Mesothelial cell of epicardium (in vitro differentiated cells): ENCODE results near the gene MCRIP2. TPM values are rescaled to one million over a fixed set of nuclear protein-coding genes. Genes with fewer than 3 reads are reported as not detected.

ENCODE experiments used
- DNase-seq, 2 experiments: peaks; one replicate each; pipeline ENCODE4 v3.0.0; 2021; ENCODE audit warnings: low spot score in 2 of 2; ENCODE audit not compliant: unreplicated experiment in 2 of 2
- H3K27ac Mint-ChIP-seq: 2 replicates; pipeline ENCODE4 v1.8.0; 2021; ENCODE audit warnings: mixed read lengths
- H3K27me3 Mint-ChIP-seq: 2 replicates; pipeline ENCODE4 v1.8.0; 2021; ENCODE audit warnings: low read depth, mixed read lengths
- H3K36me3 Mint-ChIP-seq: 2 replicates; pipeline ENCODE4 v1.8.0; 2021; ENCODE audit warnings: mixed read lengths
- H3K4me1 Mint-ChIP-seq: 2 replicates; pipeline ENCODE4 v1.8.0; 2021; ENCODE audit warnings: mixed read lengths
- H3K4me3 Mint-ChIP-seq: 2 replicates; pipeline ENCODE4 v1.8.0; 2021; ENCODE audit warnings: mild to moderate bottlenecking, moderate library complexity, mixed read lengths
- H3K9me3 Mint-ChIP-seq: 2 replicates; pipeline ENCODE4 v1.8.0; 2021; ENCODE audit warnings: mixed read lengths
- total RNA-seq: library from RNA; stranded (reverse); gene quantifications from 3 replicates; pipeline ENCODE4 v1.2.1, GENCODE V29; 2021
- TF ChIP-seq, protein P1 (sequence below): fragments of 200-600 bp; sonication (generic); IDR thresholded peaks from one replicate; pipeline ENCODE4 v1.5.0; 2021; ENCODE audit warnings: antibody characterized with exemption; ENCODE audit not compliant: unreplicated experiment

MCRIP2 gene
- total RNA-seq, 1 donor from 2014 or later, result 20.5 TPM

DNA sequence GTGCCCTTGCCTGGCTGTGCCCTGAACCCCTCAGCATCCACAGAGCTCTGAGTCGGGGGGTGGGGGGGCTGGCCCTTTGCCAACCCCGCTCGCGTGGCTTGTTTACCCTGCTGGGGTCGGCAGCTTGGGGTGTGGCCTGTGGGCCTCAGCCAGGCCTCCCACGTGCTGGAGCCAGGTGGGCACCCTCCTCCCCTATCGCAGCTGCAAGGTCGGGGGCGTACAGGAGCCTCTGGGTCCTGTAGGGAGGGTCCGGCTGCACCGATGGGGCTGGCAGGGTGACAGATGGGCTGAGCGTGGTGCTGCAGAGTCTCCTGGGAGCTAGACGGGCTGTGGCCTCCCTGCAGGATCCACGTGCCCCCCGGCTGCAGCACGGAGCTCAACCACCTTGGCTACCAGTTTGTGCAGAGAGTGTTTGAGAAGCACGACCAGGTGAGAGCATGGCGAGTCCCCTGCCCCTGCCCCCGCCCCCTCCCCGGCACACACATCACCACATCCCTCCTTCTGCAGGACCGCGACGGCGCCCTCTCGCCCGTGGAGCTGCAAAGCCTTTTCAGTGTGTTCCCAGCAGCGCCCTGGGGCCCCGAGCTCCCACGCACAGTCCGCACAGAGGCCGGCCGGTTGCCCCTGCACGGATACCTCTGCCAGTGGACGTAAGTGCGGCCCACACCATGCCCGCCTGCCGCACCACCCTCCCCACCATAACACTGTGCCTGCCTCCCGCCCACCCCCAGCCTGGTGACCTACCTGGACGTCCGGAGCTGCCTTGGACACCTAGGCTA is 29.9 kb downstream of the MCRIP2 start:
- no peak for DNase-seq
- Mint-ChIP-seq H3K36me3 (peaks cover 2% of the 10 kb centered on the region), H3K27ac (no peak overlapping the region), H3K9me3 (no peaks in the 10 kb centered on the region), H3K4me1 (peaks cover 5% of the 10 kb centered on the region), H3K27me3 (peaks cover 6% of the 10 kb centered on the region), H3K4me3 (no peak overlapping the region)
- TF ChIP-seq, protein P1, sequence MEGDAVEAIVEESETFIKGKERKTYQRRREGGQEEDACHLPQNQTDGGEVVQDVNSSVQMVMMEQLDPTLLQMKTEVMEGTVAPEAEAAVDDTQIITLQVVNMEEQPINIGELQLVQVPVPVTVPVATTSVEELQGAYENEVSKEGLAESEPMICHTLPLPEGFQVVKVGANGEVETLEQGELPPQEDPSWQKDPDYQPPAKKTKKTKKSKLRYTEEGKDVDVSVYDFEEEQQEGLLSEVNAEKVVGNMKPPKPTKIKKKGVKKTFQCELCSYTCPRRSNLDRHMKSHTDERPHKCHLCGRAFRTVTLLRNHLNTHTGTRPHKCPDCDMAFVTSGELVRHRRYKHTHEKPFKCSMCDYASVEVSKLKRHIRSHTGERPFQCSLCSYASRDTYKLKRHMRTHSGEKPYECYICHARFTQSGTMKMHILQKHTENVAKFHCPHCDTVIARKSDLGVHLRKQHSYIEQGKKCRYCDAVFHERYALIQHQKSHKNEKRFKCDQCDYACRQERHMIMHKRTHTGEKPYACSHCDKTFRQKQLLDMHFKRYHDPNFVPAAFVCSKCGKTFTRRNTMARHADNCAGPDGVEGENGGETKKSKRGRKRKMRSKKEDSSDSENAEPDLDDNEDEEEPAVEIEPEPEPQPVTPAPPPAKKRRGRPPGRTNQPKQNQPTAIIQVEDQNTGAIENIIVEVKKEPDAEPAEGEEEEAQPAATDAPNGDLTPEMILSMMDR, result no peak

DNA sequence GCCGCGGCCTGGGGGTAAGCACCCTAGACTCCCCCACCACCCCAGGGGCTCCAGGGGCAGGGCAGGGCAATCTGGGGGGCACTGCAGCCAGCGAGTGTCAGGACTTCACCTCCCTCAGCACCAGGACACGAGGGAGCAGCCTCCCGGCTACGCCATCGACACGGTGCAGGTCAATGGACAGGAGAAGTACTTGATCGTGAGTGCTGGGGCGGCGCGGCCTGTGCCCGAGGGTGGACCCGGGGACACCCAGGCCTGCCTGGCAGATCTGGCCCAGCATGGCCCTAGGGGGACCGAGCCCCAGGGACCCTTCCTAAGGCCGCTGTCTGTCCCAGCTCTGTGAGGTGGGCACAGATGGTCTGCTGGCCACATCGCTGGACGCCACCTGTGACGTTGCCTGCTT is 30.7 kb downstream of the MCRIP2 start:
- Mint-ChIP-seq H3K36me3 (peaks cover 2% of the 10 kb centered on the region), H3K27ac (no peak overlapping the region), H3K4me1 (peaks cover 5% of the 10 kb centered on the region), H3K4me3 (no peak overlapping the region), H3K27me3 (peaks cover 10% of the 10 kb centered on the region), H3K9me3 (no peaks in the 10 kb centered on the region)
- TF ChIP-seq, protein P1, result no peak
- DNase-seq, result no peak

DNA sequence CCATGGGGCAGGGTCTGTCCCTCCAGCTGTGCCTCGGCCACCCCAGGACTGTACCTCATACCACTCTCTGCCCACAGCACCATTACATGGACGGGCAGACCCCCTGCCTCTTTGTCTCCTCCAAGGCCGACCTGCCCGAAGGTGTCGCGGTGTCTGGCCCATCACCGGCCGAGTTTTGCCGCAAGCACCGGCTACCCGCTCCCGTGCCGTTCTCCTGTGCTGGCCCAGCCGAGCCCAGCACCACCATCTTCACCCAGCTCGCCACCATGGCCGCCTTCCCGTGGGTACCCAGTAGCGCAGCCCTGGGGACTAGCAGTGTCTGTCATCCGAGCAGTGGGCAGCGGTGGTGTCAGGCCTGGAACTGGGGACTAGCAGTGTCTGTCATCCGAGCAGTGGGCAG is 31.2 kb downstream of the MCRIP2 start:
- Mint-ChIP-seq H3K4me1 (peaks cover 2% of the 10 kb centered on the region), H3K27ac (no peak overlapping the region), H3K36me3 (peaks cover 2% of the 10 kb centered on the region), H3K4me3 (no peak overlapping the region), H3K9me3 (no peaks in the 10 kb centered on the region), H3K27me3 (peaks cover 10% of the 10 kb centered on the region)
- no peak for DNase-seq
- TF ChIP-seq, protein P1, result no peak

DNA sequence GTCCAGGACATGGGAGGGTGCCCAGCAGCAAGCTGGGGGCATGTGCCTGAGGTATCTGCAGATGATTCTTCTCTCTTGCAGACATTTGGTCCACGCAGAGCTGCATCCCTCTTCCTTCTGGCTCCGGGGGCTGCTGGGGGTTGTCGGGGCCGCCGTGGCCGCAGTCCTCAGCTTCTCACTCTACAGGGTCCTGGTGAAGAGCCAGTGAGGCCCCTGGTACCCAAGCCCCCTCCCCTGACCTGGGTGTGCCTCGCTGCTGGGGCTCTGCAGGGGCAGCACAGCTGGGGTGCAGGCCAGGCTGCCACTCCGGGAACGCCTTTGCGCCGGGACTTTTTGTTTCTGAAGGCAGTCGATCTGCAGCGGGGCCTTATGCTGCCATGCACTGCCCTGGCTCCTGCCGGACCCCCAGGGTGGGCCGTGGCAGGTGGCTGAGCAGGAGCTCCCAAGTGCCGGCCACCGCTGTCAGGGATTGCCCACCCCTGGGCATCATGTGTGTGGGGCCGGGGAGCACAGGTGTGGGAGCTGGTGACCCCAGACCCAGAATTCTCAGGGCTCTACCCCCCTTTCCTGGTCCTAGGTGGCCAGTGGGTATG is 31.9 kb downstream of the MCRIP2 start:
- Mint-ChIP-seq H3K9me3 (no peaks in the 10 kb centered on the region), H3K4me1 (peaks cover 2% of the 10 kb centered on the region), H3K27ac (no peak overlapping the region), H3K36me3 (peaks cover 2% of the 10 kb centered on the region), H3K27me3 (peaks cover 10% of the 10 kb centered on the region), H3K4me3 (no peak overlapping the region)
- TF ChIP-seq, protein P1, result no peak
- no peak for DNase-seq

DNA sequence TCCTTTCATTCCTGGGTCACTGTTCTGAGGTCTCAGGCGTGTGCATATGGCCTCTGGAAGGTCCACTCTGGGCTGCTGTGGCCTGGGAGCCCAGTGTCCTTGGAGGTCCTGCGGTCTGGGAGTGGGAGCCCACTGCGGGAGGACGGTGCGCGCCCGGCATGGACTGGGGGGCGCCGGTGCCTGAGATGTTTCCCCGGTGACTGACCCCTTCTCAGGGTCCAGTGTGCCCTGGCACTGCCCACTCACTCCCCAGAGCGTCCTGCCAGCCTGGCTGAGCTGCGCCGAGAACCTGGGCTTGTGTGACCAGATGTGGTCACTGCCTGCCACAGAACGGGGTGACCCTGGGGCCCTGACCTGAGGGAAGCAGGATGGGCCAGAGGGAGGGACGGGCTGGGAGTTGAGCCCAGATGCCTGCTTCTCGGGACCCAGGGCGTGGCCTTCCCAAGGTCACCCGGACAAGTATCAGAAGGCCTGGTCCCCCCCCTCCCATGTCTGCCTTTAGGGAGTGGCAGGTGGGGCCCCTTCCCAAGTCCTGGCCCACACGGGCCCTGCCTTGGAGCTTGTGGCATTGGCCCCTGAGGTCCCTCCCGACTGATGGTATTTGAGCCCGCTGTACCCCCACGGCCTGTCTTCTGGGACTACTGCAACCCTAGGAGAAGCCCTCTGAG is 32.7 kb downstream of the MCRIP2 start:
- Mint-ChIP-seq H3K4me1 (peaks cover 6% of the 10 kb centered on the region), H3K4me3 (no peak overlapping the region), H3K27ac (no peak overlapping the region), H3K36me3 (peaks cover 2% of the 10 kb centered on the region), H3K9me3 (no peaks in the 10 kb centered on the region), H3K27me3 (peaks cover 10% of the 10 kb centered on the region)
- TF ChIP-seq, protein P1, result no peak
- DNase-seq, result no peak
